Progenitor cell of endocrine pancreas (in vitro differentiated cells): ENCODE data around the gene AK1. TPM values are rescaled to one million over a fixed set of nuclear protein-coding genes. Genes with fewer than 3 reads are reported as not detected.
"Not testable (repeated sequence)": the region's sequence is repeated elsewhere in the genome, so short reads cannot be mapped to it uniquely, and the experiment has no call there.

Source experiments
- DNase-seq: peaks from one replicate; pipeline ENCODE4 v3.0.0; 2021; ENCODE audit warnings: low spot score; ENCODE audit not compliant: unreplicated experiment
- H3K27ac Mint-ChIP-seq: 2 replicates; pipeline ENCODE4 v1.8.0; 2021; ENCODE audit warnings: mild to moderate bottlenecking, moderate library complexity, mixed read lengths
- H3K27me3 Mint-ChIP-seq: 2 replicates; pipeline ENCODE4 v1.8.0; 2021; ENCODE audit warnings: mixed read lengths
- H3K36me3 Mint-ChIP-seq: 2 replicates; pipeline ENCODE4 v1.8.0; 2022; ENCODE audit warnings: mixed read lengths; ENCODE audit not compliant: insufficient read depth
- H3K4me1 Mint-ChIP-seq: 2 replicates; pipeline ENCODE4 v1.8.0; 2021; ENCODE audit warnings: low read depth, mixed read lengths
- H3K4me3 Mint-ChIP-seq: 2 replicates; pipeline ENCODE4 v1.8.0; 2021; ENCODE audit warnings: low read depth, mild to moderate bottlenecking, moderate library complexity, mixed read lengths
- H3K9me3 Mint-ChIP-seq: 2 replicates; pipeline ENCODE4 v1.8.0; 2021; ENCODE audit warnings: low read depth, mixed read lengths
- total RNA-seq: library from RNA; stranded (reverse); gene quantifications from 2 replicates; pipeline ENCODE4 v1.2.1, GENCODE V29; 2021
- TF ChIP-seq, protein P1 (sequence below): fragments of 200-600 bp; sonication (generic); IDR thresholded peaks from one replicate; pipeline ENCODE4 v1.5.0; 2021; ENCODE audit warnings: antibody characterized with exemption, mild to moderate bottlenecking; ENCODE audit not compliant: unreplicated experiment

Gene AK1
- total RNA-seq, 1 donor from 2014 or later: 46.2 TPM

DNA sequence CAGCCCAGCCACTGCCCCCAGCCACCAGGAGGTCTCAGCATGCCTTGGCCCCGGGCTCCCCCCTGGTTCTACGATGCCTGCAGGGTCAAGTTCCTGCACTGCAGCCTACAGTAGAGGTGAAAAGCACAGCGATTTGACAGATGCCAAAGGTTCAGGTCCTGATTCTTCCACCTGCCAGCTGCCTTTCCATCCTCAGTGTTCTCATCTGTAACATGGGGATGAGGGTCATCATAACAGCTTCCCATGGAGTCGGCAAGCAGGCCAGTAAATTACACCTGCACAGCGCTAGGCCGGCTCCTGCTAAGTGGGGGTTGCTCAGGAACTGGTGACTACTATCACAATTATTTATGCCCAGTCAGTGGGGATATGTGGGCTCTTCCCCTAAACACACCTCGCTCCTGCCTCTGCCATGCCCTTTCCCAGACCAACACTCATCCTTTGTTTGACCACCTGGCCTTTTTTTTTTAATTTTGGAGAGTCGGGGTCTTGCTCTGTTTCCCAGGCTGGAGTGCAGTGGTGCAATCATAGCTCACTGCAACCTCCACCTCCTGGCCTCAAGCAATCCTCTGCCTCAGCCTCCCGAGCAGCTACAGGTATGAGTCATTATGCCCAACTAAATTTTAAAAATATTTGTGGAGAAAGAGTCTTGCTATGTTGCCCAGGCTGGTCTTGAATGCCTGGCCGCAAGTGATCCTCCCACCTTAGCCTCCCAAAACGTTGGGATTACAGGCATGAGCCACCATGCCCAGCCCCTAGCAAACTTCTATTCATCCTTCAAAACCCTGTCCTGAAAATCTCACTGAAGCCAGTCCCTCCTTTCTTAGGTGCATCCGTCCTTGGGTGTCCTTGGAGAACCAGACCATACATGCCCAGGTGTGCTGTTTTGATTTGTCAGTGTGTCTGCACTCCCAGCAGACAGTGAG is 29.4 kb downstream of the AK1 start:
- no peak for DNase-seq
- TF ChIP-seq, protein P1, sequence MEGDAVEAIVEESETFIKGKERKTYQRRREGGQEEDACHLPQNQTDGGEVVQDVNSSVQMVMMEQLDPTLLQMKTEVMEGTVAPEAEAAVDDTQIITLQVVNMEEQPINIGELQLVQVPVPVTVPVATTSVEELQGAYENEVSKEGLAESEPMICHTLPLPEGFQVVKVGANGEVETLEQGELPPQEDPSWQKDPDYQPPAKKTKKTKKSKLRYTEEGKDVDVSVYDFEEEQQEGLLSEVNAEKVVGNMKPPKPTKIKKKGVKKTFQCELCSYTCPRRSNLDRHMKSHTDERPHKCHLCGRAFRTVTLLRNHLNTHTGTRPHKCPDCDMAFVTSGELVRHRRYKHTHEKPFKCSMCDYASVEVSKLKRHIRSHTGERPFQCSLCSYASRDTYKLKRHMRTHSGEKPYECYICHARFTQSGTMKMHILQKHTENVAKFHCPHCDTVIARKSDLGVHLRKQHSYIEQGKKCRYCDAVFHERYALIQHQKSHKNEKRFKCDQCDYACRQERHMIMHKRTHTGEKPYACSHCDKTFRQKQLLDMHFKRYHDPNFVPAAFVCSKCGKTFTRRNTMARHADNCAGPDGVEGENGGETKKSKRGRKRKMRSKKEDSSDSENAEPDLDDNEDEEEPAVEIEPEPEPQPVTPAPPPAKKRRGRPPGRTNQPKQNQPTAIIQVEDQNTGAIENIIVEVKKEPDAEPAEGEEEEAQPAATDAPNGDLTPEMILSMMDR: no peak
- Mint-ChIP-seq H3K4me1 (no peaks in the 10 kb centered on the region), H3K27ac (no peak overlapping the region), H3K4me3 (no peak overlapping the region), H3K27me3 (peaks cover 3% of the 10 kb centered on the region), H3K36me3 (peaks cover 4% of the 10 kb centered on the region), H3K9me3 (peaks cover 11% of the 10 kb centered on the region)

DNA sequence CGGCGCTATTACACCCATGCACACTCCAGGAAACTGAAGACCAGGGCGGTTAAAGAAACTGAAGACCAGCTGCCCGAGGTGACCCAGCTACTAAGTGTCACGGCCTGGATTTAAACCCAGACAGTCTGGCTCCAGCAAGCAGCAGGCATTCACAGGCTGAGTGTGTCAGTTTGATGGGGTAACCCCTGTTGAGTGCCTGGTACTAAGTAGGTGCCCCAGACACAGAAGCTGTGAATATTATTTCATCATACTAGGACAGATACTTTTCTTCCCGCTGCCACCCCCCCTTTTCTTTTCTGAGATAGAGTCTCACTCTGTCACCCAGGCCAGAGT is 30.3 kb downstream of the AK1 start:
- Mint-ChIP-seq H3K36me3 (peaks cover 4% of the 10 kb centered on the region), H3K27ac (no peak overlapping the region), H3K9me3 (peaks cover 11% of the 10 kb centered on the region), H3K27me3 (no peaks in the 10 kb centered on the region), H3K4me1 (no peaks in the 10 kb centered on the region), H3K4me3 (no peak overlapping the region)
- no peak for DNase-seq
- TF ChIP-seq, protein P1: no peak

DNA sequence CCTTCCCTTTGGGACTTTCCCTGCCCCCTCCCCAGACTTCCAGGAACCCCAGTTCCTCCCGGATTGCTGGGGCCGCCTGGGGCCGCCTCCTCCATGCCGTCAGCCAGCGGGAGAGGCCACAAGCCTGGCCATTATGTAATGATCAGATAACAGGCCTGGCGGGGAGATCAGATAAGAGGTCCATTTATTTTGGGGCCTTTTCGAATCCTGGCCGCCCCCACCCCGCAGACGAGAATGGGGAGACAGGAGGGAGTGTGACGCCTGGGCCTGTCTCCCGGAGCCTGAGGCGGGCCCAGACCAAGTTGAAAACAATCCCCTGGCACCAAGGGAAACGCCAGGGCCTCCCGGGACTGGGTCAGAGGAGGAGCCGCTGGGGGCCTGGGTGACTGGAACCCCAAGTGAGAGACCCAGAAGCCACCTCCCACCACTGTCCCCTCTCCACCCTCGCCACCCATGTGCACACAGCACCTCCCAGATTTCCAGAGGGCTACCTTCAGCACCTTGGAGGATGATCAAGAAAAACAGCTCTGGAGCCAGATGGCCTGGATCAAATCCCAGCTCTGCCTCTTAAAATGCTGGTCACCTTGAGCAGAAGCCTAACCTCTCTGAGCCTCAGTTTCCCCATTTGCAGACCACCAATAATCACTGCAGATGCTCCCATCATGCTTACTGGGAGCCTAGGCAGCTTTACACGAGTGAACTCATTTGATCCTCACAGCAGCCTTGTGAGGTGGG is 30.9 kb downstream of the AK1 start:
- Mint-ChIP-seq H3K27me3 (no peaks in the 10 kb centered on the region), H3K27ac (no peak overlapping the region), H3K36me3 (peaks cover 4% of the 10 kb centered on the region), H3K9me3 (peaks cover 11% of the 10 kb centered on the region), H3K4me3 (no peak overlapping the region), H3K4me1 (no peaks in the 10 kb centered on the region)
- no peak for DNase-seq
- TF ChIP-seq, protein P1: no peak

DNA sequence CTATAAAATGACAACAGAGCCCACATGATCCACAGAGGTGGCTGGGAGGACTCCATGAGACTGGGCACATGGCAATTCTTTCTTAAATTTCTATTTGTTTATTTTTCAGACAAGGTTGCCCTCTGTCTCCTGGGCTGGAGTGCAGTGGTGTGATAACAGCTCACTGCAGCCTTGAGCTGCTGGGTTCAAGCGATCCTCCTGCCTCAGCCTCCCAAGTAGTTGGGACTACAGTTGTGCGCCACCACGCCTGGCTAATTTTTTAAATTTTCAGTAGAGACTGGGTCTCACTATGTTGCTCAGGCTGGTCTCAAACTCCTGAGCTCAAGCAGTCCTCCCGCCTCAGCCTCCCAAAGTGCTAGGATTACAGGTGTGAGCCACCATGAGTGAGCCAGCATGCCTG is 31.9 kb downstream of the AK1 start:
- not testable (repeated sequence) for H3K27me3 Mint-ChIP-seq, H3K36me3 Mint-ChIP-seq, DNase-seq, H3K4me3 Mint-ChIP-seq, H3K27ac Mint-ChIP-seq, H3K4me1 Mint-ChIP-seq
- H3K9me3 Mint-ChIP-seq: peaks cover 11% of the 10 kb centered on the region

DNA sequence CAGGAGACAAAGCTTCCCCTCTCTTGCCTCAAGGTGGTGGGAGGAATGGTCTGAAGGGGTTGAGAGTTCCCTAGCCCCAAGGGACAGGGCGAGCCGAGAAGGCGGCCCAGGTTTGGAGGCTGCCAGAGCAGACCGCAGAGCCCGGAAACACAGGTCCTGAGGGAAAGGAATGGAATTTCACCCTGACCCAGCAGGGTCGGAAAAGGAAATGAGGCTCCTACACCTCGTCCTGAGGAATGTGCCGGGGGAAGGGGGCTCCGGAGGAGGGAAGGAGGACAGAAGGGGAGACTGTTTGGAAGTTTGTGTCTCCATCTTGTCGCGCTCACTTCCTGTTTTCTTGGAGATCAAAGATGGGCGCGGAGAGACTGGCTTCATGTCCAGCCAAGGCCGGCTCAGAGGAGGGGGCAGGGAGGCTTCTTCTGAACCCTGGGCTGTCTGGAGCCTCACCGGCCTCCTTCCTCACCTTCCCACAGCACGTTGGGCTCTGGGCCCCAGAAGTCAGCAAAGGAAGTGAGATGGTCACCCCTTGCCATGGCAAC is 32.6 kb downstream of the AK1 start:
- Mint-ChIP-seq H3K9me3 (peaks cover 11% of the 10 kb centered on the region), H3K36me3 (peaks cover 4% of the 10 kb centered on the region), H3K27ac (no peak overlapping the region), H3K4me1 (no peaks in the 10 kb centered on the region), H3K4me3 (no peak overlapping the region), H3K27me3 (no peaks in the 10 kb centered on the region)
- TF ChIP-seq, protein P1: no peak
- DNase-seq: no peak
